GM19240 (cell line): Measurements from ENCODE around the gene PTPRD.

Experiments
- DNase-seq: peaks from one replicate; pipeline ENCODE4 v3.0.0; 2011; ENCODE audit warnings: low spot score; ENCODE audit not compliant: insufficient read length

PTPRD gene

GRCh38 chr9:8289681-8290080 is 2323.1 kb downstream of the PTPRD start:
- DNase-seq = no peak

GRCh38 chr9:8287970-8288369 is 2324.8 kb downstream of the PTPRD start:
- no peak for DNase-seq

DNA sequence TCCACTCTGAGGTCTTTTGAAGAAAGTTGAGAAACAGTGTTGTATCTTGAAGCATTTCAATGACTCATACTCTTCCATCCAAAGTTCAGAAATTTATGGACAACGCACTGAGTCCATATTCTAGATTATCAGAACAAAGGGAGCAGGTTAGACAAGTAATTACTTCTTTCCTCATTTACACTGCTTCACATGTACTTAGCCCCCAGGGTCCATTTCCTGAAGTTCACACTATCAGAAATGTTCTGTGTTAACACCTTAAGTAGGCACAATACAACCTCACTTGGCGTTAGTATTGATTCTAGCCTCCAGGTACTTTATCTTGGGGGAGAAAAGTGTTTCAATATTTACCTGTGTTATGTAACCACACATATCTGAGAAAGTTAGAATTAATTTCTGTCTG is 2325.3 kb downstream of the PTPRD start:
- DNase-seq = no peak

- no peak for DNase-seq
Measured at GRCh38 chr9:8284884-8285283, 2327.9 kb downstream of the PTPRD start.

- DNase-seq = no peak
Measured at GRCh38 chr9:8282535-8282934, 2330.3 kb downstream of the PTPRD start.

GRCh38 chr9:8280811-8281210 is 2332.0 kb downstream of the PTPRD start:
- DNase-seq = no peak

GRCh38 chr9:8278048-8278447 is 2334.8 kb downstream of the PTPRD start:
- DNase-seq = no peak

DNA sequence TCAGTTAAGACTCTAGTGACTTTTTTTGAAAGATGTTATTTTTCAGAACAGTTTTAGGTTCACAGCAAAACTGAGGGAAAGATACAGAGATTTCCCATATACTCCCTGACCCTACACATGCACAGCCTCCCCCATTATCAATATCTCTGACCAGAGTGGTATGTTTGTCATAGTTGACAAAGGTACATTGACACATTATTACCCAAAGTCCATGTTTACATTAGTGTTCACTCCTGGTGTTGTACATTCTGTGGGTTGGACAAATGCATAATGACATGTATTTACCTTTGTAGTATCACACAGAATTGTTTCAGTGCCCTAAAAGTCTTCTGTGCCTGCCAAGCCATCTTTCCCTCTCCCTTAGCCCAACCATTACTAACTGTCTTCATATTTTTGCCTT is 2342.6 kb downstream of the PTPRD start:
- DNase-seq = no peak

DNA sequence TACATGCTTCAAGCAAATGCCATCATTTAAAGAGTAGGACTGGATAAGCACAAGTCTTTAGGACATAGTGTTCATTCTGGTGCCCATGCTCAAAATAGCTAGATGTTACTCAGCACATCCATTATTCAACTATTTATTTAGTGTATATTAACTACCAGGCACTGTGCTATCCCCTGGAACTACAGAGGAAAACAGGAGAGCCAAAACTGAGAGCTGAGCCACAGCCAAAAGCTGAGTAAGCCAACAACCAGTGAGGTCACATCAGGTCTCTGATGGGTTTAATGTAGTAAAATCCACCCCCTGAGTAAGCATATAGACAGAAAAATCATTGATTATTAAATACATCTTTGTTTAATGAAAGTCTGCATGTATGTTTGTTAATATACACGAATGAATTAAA is 2343.9 kb downstream of the PTPRD start:
- DNase-seq = no peak

DNA sequence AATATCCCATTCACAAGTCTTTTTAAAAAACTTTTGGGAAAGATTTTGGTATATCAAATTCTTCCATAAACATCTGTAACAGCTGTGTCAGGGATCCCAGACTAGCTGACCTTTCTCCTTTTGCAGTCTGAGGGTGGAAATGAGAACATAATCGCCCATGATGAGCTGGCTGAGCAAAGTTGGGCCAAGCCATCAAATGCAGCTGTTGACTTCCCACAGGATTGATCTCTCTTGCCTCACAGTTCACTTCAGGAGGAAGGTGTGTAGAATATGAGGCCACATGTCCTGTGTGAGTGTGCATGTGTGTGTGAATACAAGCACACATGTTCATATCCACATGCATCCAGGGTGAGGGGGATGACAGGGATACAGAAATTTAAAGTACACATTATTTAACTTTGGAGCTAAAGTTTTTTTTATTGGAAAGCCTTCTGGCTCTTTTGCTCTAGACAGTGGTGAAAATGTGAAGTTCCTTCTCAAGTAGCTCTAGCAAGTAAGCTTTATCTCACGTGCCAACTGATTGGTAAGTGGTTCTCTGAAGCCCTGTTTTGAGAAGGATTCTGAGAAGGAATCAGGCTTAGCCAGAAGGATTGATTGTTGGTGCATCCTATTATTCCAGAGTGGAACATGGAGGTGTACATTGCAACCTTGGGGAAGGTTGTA is 2344.5 kb downstream of the PTPRD start:
- no peak for DNase-seq

GRCh38 chr9:8267636-8268035 is 2345.2 kb downstream of the PTPRD start:
- DNase-seq = no peak

- no peak for DNase-seq
Measured at GRCh38 chr9:8266861-8267260, 2345.9 kb downstream of the PTPRD start.

DNA sequence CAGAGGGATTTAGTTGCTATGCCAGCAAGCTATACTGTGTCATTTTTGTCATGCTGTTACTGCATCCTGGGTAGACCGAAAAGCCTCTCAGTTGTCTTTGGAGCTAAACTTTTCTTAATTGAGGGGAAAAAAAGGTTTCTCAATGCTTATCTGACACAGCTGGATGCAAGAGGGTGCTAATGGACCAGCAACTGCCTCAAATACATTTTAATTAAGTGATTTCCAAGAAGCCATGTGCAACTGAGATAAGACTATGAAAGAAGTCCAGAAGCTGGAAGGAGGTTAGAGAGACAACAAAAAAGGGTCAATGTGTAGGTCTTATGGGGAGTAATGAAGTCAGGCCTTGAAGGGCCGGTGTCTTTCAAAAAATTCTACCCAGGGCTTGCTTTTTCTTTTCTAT is 2347.5 kb downstream of the PTPRD start:
- no peak for DNase-seq
